ENCODE measurements around the gene SMIM24. TPM values are rescaled to one million over a fixed set of nuclear protein-coding genes. Genes with fewer than 3 reads are reported as not detected.

SMIM24 gene
- polyA plus RNA-seq, 2 of the 4 experiments (the other 2 are of a cell fraction): 1.0 to 1.2 TPM

- WGBS (ENCODE audit: missing lambda C conversion rate): 96% methylated on average over 7 of the region's 7 CpGs
- TF ChIP-seq EP300 (IDR thresholded peaks at IDR 0.05) (no peak), HDAC2 (IDR thresholded peaks at IDR 0.05) (no peak), BHLHE40 (IDR thresholded peaks at IDR 0.05; ENCODE audit: low read depth, low read length) (no peak), EHMT2 (IDR thresholded peaks at IDR 0.05; ENCODE audit: low read depth) (no peak), ZNF302 (CRISPR knock-in tag; IDR thresholded peaks at IDR 0.05) (no peak), RAD21 (conservative IDR thresholded peaks at IDR 0.05 in 1 of 2, IDR thresholded peaks at IDR 0.05 in 1 of 2) (no peak), RARB (CRISPR knock-in tag; IDR thresholded peaks at IDR 0.05) (no peak), HMGXB4 (CRISPR knock-in tag; IDR thresholded peaks at IDR 0.05; ENCODE audit: borderline replicate concordance) (no peak), JUNB (IDR thresholded peaks at IDR 0.05) (no peak), PBX3 (IDR thresholded peaks at IDR 0.05) (no peak), EHF (CRISPR knock-in tag; IDR thresholded peaks at IDR 0.05) (no peak), POLR2A (IDR thresholded peaks at IDR 0.05; ENCODE audit: low read length) (no peak), ESRRA (IDR thresholded peaks at IDR 0.05; ENCODE audit: borderline replicate concordance, low read length) (no peak), ZFP36 (IDR thresholded peaks at IDR 0.05; ENCODE audit: borderline replicate concordance, partially characterized antibody) (no peak), BCL3 (IDR thresholded peaks at IDR 0.05) (no peak), MAX (IDR thresholded peaks at IDR 0.05) (no peak), NR3C1 (IDR thresholded peaks at IDR 0.05) (no peak), POLR2AphosphoS2 (conservative IDR thresholded peaks at IDR 0.05; ENCODE audit: low read length) (no peak), MYC (IDR thresholded peaks at IDR 0.05; ENCODE audit: borderline replicate concordance, low read length) (no peak)
- no peak overlapping the region for H3K4me2 ChIP-seq
- peaks cover 13% of the 10 kb centered on the region; the same call in 2 of the 3 replicates for H3K4me1 ChIP-seq
- ChIA-PET CTCF (interaction anchor here (1.3 kb wide), 1 partner anchor 25 kb away, joined by 3 read pairs; no protein-coding TSS in a partner anchor), POLR2A (no interaction called here)
- H3K9me3 ChIP-seq: no peaks in the 10 kb centered on the region
- ATAC-seq (no peak), DNase-seq (ENCODE audit: low read depth in 1 of 2, low spot score in 1 of 2) (no peak), FAIRE-seq (no peak)
- H3K4me3 ChIP-seq: no peak overlapping the region
- no peak overlapping the region for H3K27ac ChIP-seq
These were observed 40.8 kb upstream of the SMIM24 start for GRCh38 chr19:3521104-3521445.

- no peaks in the 10 kb centered on the region for H3K9me3 ChIP-seq
- no peak overlapping the region for H3K4me2 ChIP-seq
- no peak overlapping the region for H3K27ac ChIP-seq
- no peak overlapping the region for H3K4me3 ChIP-seq
- H3K4me1 ChIP-seq: peaks cover 13% of the 10 kb centered on the region; the same call in 2 of the 3 replicates
- ChIA-PET CTCF (interaction anchor here (1.3 kb wide), 1 partner anchor 25 kb away, joined by 3 read pairs; no protein-coding TSS in a partner anchor), POLR2A (no interaction called here)
- ATAC-seq (peak in 1 of 2 experiments; percentile 37; a peak in 2 of 6 replicates), DNase-seq (ENCODE audit: low read depth in 1 of 2, low spot score in 1 of 2) (no peak), FAIRE-seq (no peak)
- WGBS (ENCODE audit: missing lambda C conversion rate): 92% methylated on average over 27 of the region's 37 CpGs
- TF ChIP-seq HMGXB4 (CRISPR knock-in tag; IDR thresholded peaks at IDR 0.05; ENCODE audit: borderline replicate concordance): no peak
- TF ChIP-seq HEYL (CRISPR knock-in tag; IDR thresholded peaks at IDR 0.05): no peak
- TF ChIP-seq RARB (CRISPR knock-in tag; IDR thresholded peaks at IDR 0.05): no peak
- no peak for TF ChIP-seq EP300 (IDR thresholded peaks at IDR 0.05)
- no peak for TF ChIP-seq CBX8 (IDR thresholded peaks at IDR 0.05)
- no peak for TF ChIP-seq CEBPB (IDR thresholded peaks at IDR 0.05)
- TF ChIP-seq RFX5 (IDR thresholded peaks at IDR 0.05): no peak
- no peak for TF ChIP-seq CHD4 (IDR thresholded peaks at IDR 0.05; ENCODE audit: borderline replicate concordance)
- TF ChIP-seq CBX2 (IDR thresholded peaks at IDR 0.05; ENCODE audit: borderline replicate concordance, low read depth): no peak
- TF ChIP-seq ATOH8 (CRISPR knock-in tag; IDR thresholded peaks at IDR 0.05; ENCODE audit: low read depth): no peak
- no peak for TF ChIP-seq POLR2A (IDR thresholded peaks at IDR 0.05; ENCODE audit: low read length)
- TF ChIP-seq HOXB13 (CRISPR knock-in tag; IDR thresholded peaks at IDR 0.05; ENCODE audit: low read depth): no peak
- TF ChIP-seq FOSB (CRISPR knock-in tag; IDR thresholded peaks at IDR 0.05): no peak
- TF ChIP-seq HOXB5 (CRISPR knock-in tag; IDR thresholded peaks at IDR 0.05): no peak
- no peak for TF ChIP-seq JUN (IDR thresholded peaks at IDR 0.05)
These were observed 40.1 kb upstream of the SMIM24 start for GRCh38 chr19:3520166-3521103.

Data from A549 (cell line).